Measurements from ENCODE around the gene SHB.

DNA sequence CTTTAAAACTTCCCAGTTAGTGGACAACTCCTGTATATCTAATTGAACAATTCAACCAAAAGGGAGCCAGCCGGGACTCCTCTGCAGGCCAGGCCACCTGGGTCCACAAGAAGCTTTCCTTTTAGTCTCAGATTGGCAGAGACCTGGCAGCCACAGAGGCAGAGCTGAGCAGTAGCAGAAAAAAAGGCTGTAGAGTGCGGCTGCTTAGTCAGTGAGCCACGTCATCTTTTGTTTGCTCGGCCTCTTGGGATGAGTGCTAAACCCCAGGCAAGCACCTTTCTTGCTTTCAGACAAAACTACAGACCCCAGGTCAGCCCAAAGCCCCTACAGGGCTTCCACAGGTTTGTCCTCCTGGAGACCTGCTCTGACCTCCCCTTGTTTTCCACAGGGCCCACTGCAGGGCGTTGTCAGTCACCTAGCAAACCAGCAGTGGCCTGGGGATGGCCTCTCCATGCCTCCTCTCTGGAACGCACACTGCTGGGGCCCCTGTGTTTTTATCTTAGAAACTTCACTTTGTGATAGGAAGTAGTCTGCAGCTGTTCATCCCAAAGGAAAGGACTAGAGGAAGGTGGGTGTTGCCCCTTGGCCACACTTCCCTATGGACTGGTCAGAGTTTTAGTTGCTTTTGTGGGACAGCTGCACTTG is 49.9 kb downstream of the SHB start:
- TF ChIP-seq SIN3A (IDR thresholded peaks at IDR 0.05; ENCODE audit: borderline replicate concordance, insufficient read depth, low read length) (no peak), REST (IDR thresholded peaks at IDR 0.05; ENCODE audit: insufficient read depth in 1 of 2, low read depth in 2 of 2, low read length in 2 of 2) (no peak), TAF1 (IDR thresholded peaks at IDR 0.05; ENCODE audit: borderline replicate concordance, insufficient read depth, low read length) (no peak), POLR2AphosphoS5 (IDR thresholded peaks at IDR 0.05; ENCODE audit: low read depth, low read length) (no peak)
